H9 (cell line): ENCODE results near the gene AFF2. TPM values are rescaled to one million over a fixed set of nuclear protein-coding genes. Genes with fewer than 3 reads are reported as not detected.

Experiments used
- DNase-seq: peaks from one replicate; pipeline ENCODE4 v3.0.0-alpha.2; 2017
- H2AFZ ChIP-seq: one replicate; pipeline ENCODE4 v1.6.1; 2013; ENCODE audit warnings: mild to moderate bottlenecking, low read length, control low read depth, moderate library complexity
- H2AK5ac ChIP-seq: 2 replicates; pipeline ENCODE4 v1.6.1; 2013; ENCODE audit warnings: low read length, control low read depth, mixed read lengths; ENCODE audit not compliant: insufficient read length
- H2BK120ac ChIP-seq: one replicate; pipeline ENCODE4 v1.6.1; 2013; ENCODE audit warnings: low read depth, mild to moderate bottlenecking, low read length, control low read depth, inconsistent platforms; ENCODE audit not compliant: poor library complexity, severe bottlenecking
- H2BK12ac ChIP-seq: 2 replicates; pipeline ENCODE4 v1.6.1; 2013; ENCODE audit warnings: low read length, control low read depth, mixed read lengths, low read depth; ENCODE audit not compliant: insufficient read length
- H2BK15ac ChIP-seq: 2 replicates; pipeline ENCODE4 v1.6.1; 2013; ENCODE audit warnings: low read depth, low read length, control low read depth
- H2BK20ac ChIP-seq: one replicate; pipeline ENCODE4 v1.6.1; 2013; ENCODE audit warnings: low read depth, mild to moderate bottlenecking, low read length, control low read depth, inconsistent platforms; ENCODE audit not compliant: poor library complexity, severe bottlenecking
- H2BK5ac ChIP-seq: 2 replicates; pipeline ENCODE4 v1.6.1; 2013; ENCODE audit warnings: low read length, control low read depth, mixed read lengths; ENCODE audit not compliant: insufficient read length
- H3K14ac ChIP-seq: 2 replicates; pipeline ENCODE4 v1.6.1; 2013; ENCODE audit warnings: low read length, control low read depth; ENCODE audit not compliant: insufficient read depth
- H3K18ac ChIP-seq: 2 replicates; pipeline ENCODE4 v1.6.1; 2013; ENCODE audit warnings: low read depth, mild to moderate bottlenecking, mixed read lengths, low read length, control low read depth; ENCODE audit not compliant: insufficient read length
- H3K23ac ChIP-seq: 2 replicates; pipeline ENCODE4 v1.6.1; 2013; ENCODE audit warnings: low read length, control low read depth, mixed read lengths, low read depth; ENCODE audit not compliant: insufficient read length
- H3K23me2 ChIP-seq: 2 replicates; pipeline ENCODE4 v1.6.1; 2013; ENCODE audit warnings: low read depth, mild to moderate bottlenecking, mixed read lengths, low read length, control low read depth; ENCODE audit not compliant: insufficient read length, poor library complexity, severe bottlenecking
- H3K27ac ChIP-seq: 2 replicates; pipeline ENCODE4 v1.5.1; 2013; ENCODE audit warnings: low read length, control low read depth, mixed read lengths, low read depth; ENCODE audit not compliant: insufficient read length
- H3K27me3 ChIP-seq: 2 replicates; pipeline ENCODE4 v1.6.1; 2013; ENCODE audit warnings: low read length, control low read depth, inconsistent platforms; ENCODE audit not compliant: insufficient read depth
- H3K4ac ChIP-seq: 2 replicates; pipeline ENCODE4 v1.6.1; 2013; ENCODE audit warnings: low read depth, mild to moderate bottlenecking, control low read depth, inconsistent platforms, low read length, moderate library complexity
- H3K4me1 ChIP-seq: 2 replicates; pipeline ENCODE4 v1.6.1; 2013; ENCODE audit warnings: low read length, control low read depth, inconsistent platforms; ENCODE audit not compliant: insufficient read depth
- H3K4me2 ChIP-seq: 2 replicates; pipeline ENCODE4 v1.6.1; 2013; ENCODE audit warnings: low read length, control low read depth, mixed read lengths; ENCODE audit not compliant: insufficient read length, insufficient read depth
- H3K56ac ChIP-seq: 2 replicates; pipeline ENCODE4 v1.6.1; 2013; ENCODE audit warnings: low read depth, mild to moderate bottlenecking, mixed read lengths, low read length, control low read depth; ENCODE audit not compliant: insufficient read length
- H3K79me1 ChIP-seq: 2 replicates; pipeline ENCODE4 v1.6.1; 2013; ENCODE audit warnings: low read depth, mild to moderate bottlenecking, moderate library complexity, low read length, control low read depth, inconsistent platforms; ENCODE audit not compliant: insufficient read depth, poor library complexity, severe bottlenecking
- H3K79me2 ChIP-seq: 2 replicates; pipeline ENCODE4 v1.6.1; 2013; ENCODE audit warnings: low read length, control low read depth, inconsistent platforms; ENCODE audit not compliant: insufficient read depth
- H3K9ac ChIP-seq: 2 replicates; pipeline ENCODE4 v1.6.1; 2013; ENCODE audit warnings: low read length, control low read depth, mixed read lengths; ENCODE audit not compliant: insufficient read length; ENCODE audit errors: extremely low read depth
- H3K9me3 ChIP-seq: one replicate; pipeline ENCODE4 v1.6.1; 2013; ENCODE audit warnings: low read depth, low read length, inconsistent platforms; ENCODE audit not compliant: control insufficient read depth
- H3T11ph ChIP-seq: one replicate; pipeline ENCODE4 v1.6.1; 2013; ENCODE audit warnings: mild to moderate bottlenecking, low read length, control low read depth, inconsistent platforms
- H4K20me1 ChIP-seq: one replicate; pipeline ENCODE4 v1.6.1; 2013; ENCODE audit not compliant: control insufficient read depth, insufficient read length, insufficient read depth
- H4K5ac ChIP-seq: 2 replicates; pipeline ENCODE4 v1.6.1; 2013; ENCODE audit warnings: low read depth, mild to moderate bottlenecking, mixed read lengths, low read length, control low read depth; ENCODE audit not compliant: insufficient read length
- H4K8ac ChIP-seq: replicated peaks from 2 replicates; pipeline ENCODE4 v1.6.1; 2013; ENCODE audit warnings: low read length, control low read depth, mixed read lengths, low read depth; ENCODE audit not compliant: insufficient read length
- H4K91ac ChIP-seq: 2 replicates; pipeline ENCODE4 v1.6.1; 2013; ENCODE audit warnings: low read depth, mild to moderate bottlenecking, moderate library complexity, mixed read lengths, low read length, control low read depth; ENCODE audit not compliant: insufficient read length
- H3K27ac Mint-ChIP-seq, 3 experiments: 2 replicates in 2 of 3; 3 replicates in 1 of 3; pipeline ENCODE4 v1.8.0; 2020 to 2021; ENCODE audit warnings: mixed read lengths in 3 of 3, mild to moderate bottlenecking in 1 of 3, moderate library complexity in 1 of 3
- H3K27me3 Mint-ChIP-seq: 2 replicates; pipeline ENCODE4 v1.8.0; 2021; ENCODE audit warnings: low read depth, mild to moderate bottlenecking, moderate library complexity, mixed read lengths
- H3K36me3 Mint-ChIP-seq, 3 experiments: 2 replicates in 2 of 3; 3 replicates in 1 of 3; pipeline ENCODE4 v1.8.0; 2020 to 2021; ENCODE audit warnings: low read depth in 3 of 3, mixed read lengths in 3 of 3; ENCODE audit not compliant: insufficient read depth in 1 of 3
- H3K4me1 Mint-ChIP-seq, 2 experiments: 2 replicates each; pipeline ENCODE4 v1.8.0; 2020; ENCODE audit warnings: mixed read lengths in 2 of 2
- H3K4me3 Mint-ChIP-seq, 2 experiments: 2 replicates in 1 of 2; 3 replicates in 1 of 2; pipeline ENCODE4 v1.8.0; 2020 to 2021; ENCODE audit warnings: mild to moderate bottlenecking in 2 of 2, mixed read lengths in 2 of 2, moderate library complexity in 1 of 2
- H3K9me3 Mint-ChIP-seq, 2 experiments: 2 replicates in 1 of 2; 3 replicates in 1 of 2; pipeline ENCODE4 v1.8.0; 2020; ENCODE audit warnings: mild to moderate bottlenecking in 2 of 2, mixed read lengths in 2 of 2, moderate library complexity in 1 of 2
- CTCF ChIP-seq: fragments of 200-600 bp; sonication (generic); conservative IDR thresholded peaks from 3 replicates; pipeline ENCODE4 v1.8.0; 2021; ENCODE audit warnings: antibody characterized with exemption, mild to moderate bottlenecking
- WGBS: extraction: QIAGEN DNeasy Blood & Tissue Kit; methylation state at CpG from one replicate; pipeline ENCODE4 v1.1.7; 2013; ENCODE audit warnings: missing lambda C conversion rate, low lambda C conversion rate, mixed read lengths; ENCODE audit not compliant: insufficient read length; ENCODE audit errors: extremely low coverage; 5-methylcytosine and 5-hydroxymethylcytosine counted together
- total RNA-seq: library from RNA; stranded (reverse); gene quantifications from 2 replicates; pipeline ENCODE4 v1.2.1, GENCODE V29; 2021

AFF2 gene
- total RNA-seq, 1 experiment from 2014 or later = 14.6 TPM

- no peak overlapping the region for H3K56ac ChIP-seq
- no peak overlapping the region for H3K18ac ChIP-seq
- no peak overlapping the region for H2BK120ac ChIP-seq
- H3K27me3 ChIP-seq = no peaks in the 10 kb centered on the region
- no peak overlapping the region for H2BK12ac ChIP-seq
- no peak overlapping the region for H3K4me3 Mint-ChIP-seq
- no peak overlapping the region for H2BK20ac ChIP-seq
- H3K4me1 ChIP-seq = no peaks in the 10 kb centered on the region
- TF ChIP-seq CTCF = no peak
- H3K27ac Mint-ChIP-seq = no peak overlapping the region
- no peak overlapping the region for H2BK15ac ChIP-seq
- no peak overlapping the region for H3T11ph ChIP-seq
- no peak overlapping the region for H2BK5ac ChIP-seq
- H2AK5ac ChIP-seq = no peak overlapping the region
- no peak overlapping the region for H3K27ac ChIP-seq
- no peak overlapping the region for H2AFZ ChIP-seq
- H3K4me2 ChIP-seq = no peak overlapping the region
- H3K9ac ChIP-seq = no peak overlapping the region
- no peaks in the 10 kb centered on the region for H3K79me1 ChIP-seq
- H3K4ac ChIP-seq = no peak overlapping the region
- H4K5ac ChIP-seq = no peak overlapping the region
- H3K14ac ChIP-seq = no peak overlapping the region
- no peaks in the 10 kb centered on the region for H3K4me1 Mint-ChIP-seq
- no CpG with 5 or more reads among the region's 1 CpG for WGBS
- H3K79me2 ChIP-seq = no peaks in the 10 kb centered on the region
- H3K23ac ChIP-seq = no peak overlapping the region
- DNase-seq = no peak
- H4K8ac ChIP-seq = no peak overlapping the region
- H3K9me3 ChIP-seq = peaks cover 10% of the 10 kb centered on the region
- H4K20me1 ChIP-seq = no peaks in the 10 kb centered on the region
- peaks cover 39 to 45% of the 10 kb centered on the region in 2 experiments for H3K9me3 Mint-ChIP-seq
- no peaks in the 10 kb centered on the region for H3K23me2 ChIP-seq
- H3K36me3 Mint-ChIP-seq = no peaks in the 10 kb centered on the region
- no peaks in the 10 kb centered on the region for H3K27me3 Mint-ChIP-seq
- H4K91ac ChIP-seq = no peak overlapping the region
These were observed 545.3 kb downstream of the AFF2 start for GRCh38 chrX:149045645-149046210.
